RWPE2 (cell line): ENCODE results near the gene FAM20C.

Experiments
- ATAC-seq: fragments of 200-7000 bp; cut with Tn5 transposase; 3 replicates; pipeline ENCODE4 v1.9.1; 2021; ENCODE audit warnings: low read depth
- DNase-seq: peaks from one replicate; pipeline ENCODE4 v3.0.0-alpha.2; 2020; ENCODE audit warnings: low spot score
- H3K27ac ChIP-seq: fragments of 450-650 bp; 2 replicates; pipeline ENCODE4 v1.5.1; 2017; ENCODE audit warnings: mild to moderate bottlenecking; ENCODE audit not compliant: poor library complexity, severe bottlenecking
- H3K27me3 ChIP-seq: fragments of 250-450 bp; sonication (Bioruptor Pico); 2 replicates; pipeline ENCODE4 v1.5.1; 2021; ENCODE audit warnings: mild to moderate bottlenecking, moderate library complexity; ENCODE audit not compliant: insufficient read depth, poor library complexity, severe bottlenecking
- H3K36me3 ChIP-seq: fragments of 250-450 bp; sonication (Bioruptor Pico); 2 replicates; pipeline ENCODE4 v1.5.1; 2020; ENCODE audit warnings: low read depth, mild to moderate bottlenecking, moderate library complexity
- H3K4me1 ChIP-seq: fragments of 250-450 bp; sonication (Bioruptor Pico); 2 replicates; pipeline ENCODE4 v1.5.1; 2021; ENCODE audit warnings: mild to moderate bottlenecking, moderate library complexity; ENCODE audit not compliant: insufficient read depth, poor library complexity, severe bottlenecking
- H3K4me3 ChIP-seq: fragments of 250-450 bp; sonication (Bioruptor Pico); 2 replicates; pipeline ENCODE4 v1.5.1; 2021; ENCODE audit warnings: mild to moderate bottlenecking, moderate library complexity; ENCODE audit not compliant: severe bottlenecking
- H3K9me3 ChIP-seq: fragments of 250-450 bp; sonication (Bioruptor Pico); 2 replicates; pipeline ENCODE4 v1.5.1; 2021; ENCODE audit warnings: mild to moderate bottlenecking, moderate library complexity; ENCODE audit not compliant: severe bottlenecking
- TF ChIP-seq, protein P1 (sequence below): fragments of 450-650 bp; IDR thresholded peaks from one replicate; pipeline ENCODE4 v1.5.1; 2017; ENCODE audit warnings: mild to moderate bottlenecking, moderate library complexity; ENCODE audit not compliant: poor library complexity, severe bottlenecking

Gene FAM20C

DNA sequence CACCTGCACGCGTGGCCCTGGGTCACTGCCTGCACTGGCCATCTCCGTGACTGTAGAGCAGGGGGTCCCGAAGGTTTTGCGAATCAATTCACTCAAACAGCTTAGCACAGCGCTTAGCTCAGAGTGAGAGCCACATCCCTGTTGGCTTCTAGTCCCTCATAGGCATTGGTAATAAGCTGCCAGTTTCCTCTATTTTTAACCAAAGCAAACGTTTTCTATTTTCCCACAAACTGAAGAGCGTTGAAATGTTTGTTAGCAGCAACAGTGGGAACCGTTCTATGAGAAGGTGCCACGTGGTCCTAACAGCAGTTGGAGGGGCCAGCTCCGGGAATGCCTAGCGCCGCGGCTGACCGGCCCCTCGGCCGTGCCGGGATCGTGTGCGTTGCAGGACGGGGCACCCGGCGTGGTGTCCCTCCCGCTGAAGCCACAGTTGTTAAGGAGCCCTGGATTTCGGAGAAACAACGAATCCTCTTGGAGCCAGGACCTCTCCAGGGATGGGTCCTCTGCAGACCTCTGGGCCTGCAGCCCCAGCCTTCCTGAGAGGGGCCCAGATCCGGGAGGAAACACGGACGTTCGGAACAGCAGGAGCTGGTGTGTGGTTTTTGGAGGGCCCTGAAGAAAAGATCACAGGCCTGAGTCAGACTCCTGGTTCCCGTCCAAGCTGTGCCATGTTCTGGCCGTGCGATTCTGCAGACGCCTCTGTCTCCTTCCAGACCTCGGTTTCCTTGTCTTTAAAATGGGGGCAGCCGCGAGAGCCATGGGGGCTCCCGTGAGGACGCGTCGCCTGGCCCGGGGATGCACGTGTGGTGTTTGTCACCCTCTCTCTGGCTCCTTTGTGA, 40.3 kb downstream of the FAM20C start:
- TF ChIP-seq, protein P1, sequence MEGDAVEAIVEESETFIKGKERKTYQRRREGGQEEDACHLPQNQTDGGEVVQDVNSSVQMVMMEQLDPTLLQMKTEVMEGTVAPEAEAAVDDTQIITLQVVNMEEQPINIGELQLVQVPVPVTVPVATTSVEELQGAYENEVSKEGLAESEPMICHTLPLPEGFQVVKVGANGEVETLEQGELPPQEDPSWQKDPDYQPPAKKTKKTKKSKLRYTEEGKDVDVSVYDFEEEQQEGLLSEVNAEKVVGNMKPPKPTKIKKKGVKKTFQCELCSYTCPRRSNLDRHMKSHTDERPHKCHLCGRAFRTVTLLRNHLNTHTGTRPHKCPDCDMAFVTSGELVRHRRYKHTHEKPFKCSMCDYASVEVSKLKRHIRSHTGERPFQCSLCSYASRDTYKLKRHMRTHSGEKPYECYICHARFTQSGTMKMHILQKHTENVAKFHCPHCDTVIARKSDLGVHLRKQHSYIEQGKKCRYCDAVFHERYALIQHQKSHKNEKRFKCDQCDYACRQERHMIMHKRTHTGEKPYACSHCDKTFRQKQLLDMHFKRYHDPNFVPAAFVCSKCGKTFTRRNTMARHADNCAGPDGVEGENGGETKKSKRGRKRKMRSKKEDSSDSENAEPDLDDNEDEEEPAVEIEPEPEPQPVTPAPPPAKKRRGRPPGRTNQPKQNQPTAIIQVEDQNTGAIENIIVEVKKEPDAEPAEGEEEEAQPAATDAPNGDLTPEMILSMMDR: no peak
- DNase-seq (no peak), ATAC-seq (no peak)
- Histone ChIP-seq H3K4me1 (peaks cover 7% of the 10 kb centered on the region), H3K27me3 (no peaks in the 10 kb centered on the region), H3K4me3 (no peak overlapping the region), H3K9me3 (no peaks in the 10 kb centered on the region), H3K27ac (no peak overlapping the region), H3K36me3 (0 out of 2 replicates have a peak, but pooled peaks cover 4% of the 10 kb centered on the region)

DNA sequence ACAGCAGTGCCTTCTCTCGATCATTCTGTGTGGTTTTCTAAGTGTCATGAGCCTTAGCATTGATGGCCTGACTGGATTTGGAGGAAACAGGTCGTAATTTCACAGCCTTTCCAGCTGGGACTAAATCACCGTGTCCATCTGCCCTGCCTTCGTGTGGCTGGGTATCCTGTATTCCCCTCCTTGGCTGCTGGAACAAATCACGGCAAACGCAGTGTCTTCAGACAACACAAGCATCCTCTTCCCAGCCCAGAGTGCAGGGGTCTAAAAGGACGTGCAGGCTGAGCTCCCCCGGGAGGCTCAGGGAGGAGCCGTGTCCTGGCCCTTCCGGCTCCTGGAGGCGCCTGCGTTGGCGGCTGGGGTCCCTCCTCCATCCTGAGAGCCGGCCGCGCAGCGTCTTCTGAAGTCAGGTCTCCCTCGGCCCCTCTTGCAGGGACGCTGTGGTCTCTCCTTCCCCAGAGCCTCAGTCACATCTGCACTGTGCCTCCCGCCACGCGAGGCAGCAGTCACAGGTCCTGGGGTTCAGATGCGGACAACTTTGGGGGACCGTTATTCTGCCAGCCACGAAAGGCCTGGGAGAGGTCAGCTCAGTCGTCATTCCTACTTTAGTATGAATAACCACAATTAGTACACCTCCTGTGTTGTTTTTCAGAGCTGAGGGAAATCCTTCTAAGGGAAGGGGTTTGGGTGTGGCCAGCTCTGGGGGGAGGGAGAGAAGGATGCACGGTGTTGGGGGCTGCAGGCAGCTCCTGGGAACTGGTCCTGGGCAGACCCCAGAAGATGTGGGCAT, 41.1 kb downstream of the FAM20C start:
- Histone ChIP-seq H3K36me3 (0 out of 2 replicates have a peak, but pooled peaks cover 2% of the 10 kb centered on the region), H3K4me1 (peaks cover 7% of the 10 kb centered on the region), H3K4me3 (no peak overlapping the region), H3K27me3 (no peaks in the 10 kb centered on the region), H3K27ac (no peak overlapping the region), H3K9me3 (no peaks in the 10 kb centered on the region)
- TF ChIP-seq, protein P1: no peak
- no peak for ATAC-seq
- no peak for DNase-seq

DNA sequence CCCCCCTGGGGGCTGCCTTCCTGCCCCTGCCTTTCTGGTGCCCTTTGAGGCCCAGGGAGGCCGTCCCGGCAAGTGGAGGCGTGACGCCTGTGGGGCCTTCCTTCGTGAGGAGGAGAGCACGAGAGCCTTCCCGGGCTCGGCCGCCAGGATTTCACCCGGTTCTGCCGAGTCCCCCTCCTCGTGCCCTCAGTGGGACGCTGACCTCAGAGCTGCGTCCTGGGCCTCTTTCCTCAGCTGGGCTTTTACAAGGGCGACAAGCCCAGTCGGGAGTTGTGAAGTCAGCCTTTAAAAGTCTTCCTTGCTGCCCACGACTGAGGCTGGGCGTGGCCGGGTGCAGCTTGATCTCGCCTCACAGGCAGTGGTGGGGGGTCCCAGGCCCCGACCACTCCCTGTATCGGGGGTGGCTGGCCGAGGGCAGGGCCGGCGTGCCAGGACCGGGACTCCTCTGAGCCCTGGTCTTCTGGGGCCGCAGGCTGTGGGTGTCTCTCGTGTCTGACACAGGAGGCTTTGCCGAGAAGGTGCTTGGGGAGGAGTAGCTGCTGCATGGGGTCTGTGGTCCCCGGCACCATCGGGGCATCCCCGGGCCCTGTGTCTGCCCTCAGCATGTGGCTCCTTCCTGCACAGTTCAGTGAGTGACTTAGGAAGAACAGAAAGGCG, 41.8 kb downstream of the FAM20C start:
- DNase-seq: no peak
- Histone ChIP-seq H3K36me3 (no peaks in the 10 kb centered on the region), H3K9me3 (no peaks in the 10 kb centered on the region), H3K4me1 (peaks cover 7% of the 10 kb centered on the region), H3K27ac (peak overlapping the region; percentile 20), H3K27me3 (no peaks in the 10 kb centered on the region), H3K4me3 (no peak overlapping the region)
- TF ChIP-seq, protein P1: no peak
- ATAC-seq: peak; percentile 7; the same call in 2 of the 3 replicates

DNA sequence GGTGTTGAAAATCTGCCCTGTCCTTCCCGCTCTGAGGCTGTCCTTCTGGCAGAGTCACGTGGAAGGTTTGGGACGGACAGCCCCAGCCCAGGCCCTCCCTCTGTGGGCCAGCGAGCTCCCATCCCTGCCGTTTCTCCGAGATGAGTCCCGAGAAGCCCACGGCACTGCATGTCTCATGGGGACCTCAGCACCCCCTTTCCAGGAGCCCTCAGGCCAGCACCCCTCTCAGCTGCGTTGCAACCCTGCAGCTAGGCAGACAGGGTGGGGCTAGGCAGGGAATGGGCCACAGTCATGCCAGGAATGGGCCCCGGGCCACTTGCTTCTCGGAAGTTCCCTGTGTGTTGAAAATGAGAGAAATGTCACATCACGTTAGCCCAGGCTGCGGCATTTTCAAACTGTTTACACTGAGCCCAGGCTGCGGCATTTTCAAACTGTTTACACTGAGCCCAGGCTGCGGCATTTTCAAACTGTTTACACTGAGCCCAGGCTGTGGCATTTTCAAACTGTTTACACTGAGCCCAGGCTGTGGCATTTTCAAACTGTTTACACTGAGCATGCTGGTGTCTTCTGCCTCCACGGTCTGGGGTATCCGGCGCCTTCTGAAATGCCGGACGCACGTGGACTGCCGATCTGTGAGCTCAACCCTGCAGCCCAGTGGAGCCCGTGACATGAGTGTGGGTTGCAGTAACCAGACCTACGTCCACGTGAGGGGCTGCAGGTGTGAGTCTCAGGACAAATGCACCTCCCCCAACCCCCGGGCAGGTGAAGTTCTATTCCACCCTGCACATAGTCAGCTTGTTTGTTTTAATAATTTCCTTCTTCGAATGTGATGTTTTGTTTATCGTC, 42.6 kb downstream of the FAM20C start:
- Histone ChIP-seq H3K27me3 (no peaks in the 10 kb centered on the region), H3K9me3 (no peaks in the 10 kb centered on the region), H3K27ac (peak overlapping the region; percentile 20), H3K4me3 (no peak overlapping the region), H3K4me1 (peaks cover 7% of the 10 kb centered on the region), H3K36me3 (no peaks in the 10 kb centered on the region)
- DNase-seq: no peak
- TF ChIP-seq, protein P1: no peak
- ATAC-seq: peak; percentile 75
